ENCODE measurements around the gene PIGQ. TPM values are rescaled to one million over a fixed set of nuclear protein-coding genes. Genes with fewer than 3 reads are reported as not detected.

Gene PIGQ
- total and polyA plus RNA-seq, 2 of the 13 experiments (the other 11 are each of a cell fraction or from before 2014, with no cell fraction given), result 7.7 to 19.7 TPM

DNA sequence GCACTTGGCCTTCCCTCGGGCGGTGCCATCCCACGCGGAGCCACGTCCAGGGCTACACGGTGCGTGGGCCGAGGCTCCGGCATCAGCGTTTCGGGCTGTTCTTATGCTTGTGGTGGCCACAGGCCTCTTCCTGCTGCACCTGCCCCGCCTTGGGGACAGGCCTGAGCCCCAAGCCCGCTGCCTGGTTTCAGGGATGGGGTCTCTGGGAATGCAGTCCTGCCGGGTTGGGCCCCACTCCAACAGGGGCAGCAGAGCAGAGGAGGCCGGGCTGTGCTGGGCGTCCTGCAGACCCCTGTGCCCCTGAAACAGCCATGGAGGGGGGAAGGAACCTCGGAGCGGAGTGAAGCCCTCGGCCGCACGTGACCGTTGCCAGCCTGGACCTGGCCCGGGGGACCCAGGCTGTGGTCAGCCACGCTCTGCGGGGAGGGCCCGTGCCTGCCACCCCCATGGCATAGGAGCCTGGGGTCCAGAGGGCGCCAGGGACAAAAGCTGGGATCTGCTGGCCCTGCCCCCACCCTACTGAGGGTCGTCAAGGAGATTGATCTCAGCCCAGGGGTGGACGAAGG lies 60.6 kb downstream of the PIGQ start (continued):
- TF ChIP-seq, protein P1, sequence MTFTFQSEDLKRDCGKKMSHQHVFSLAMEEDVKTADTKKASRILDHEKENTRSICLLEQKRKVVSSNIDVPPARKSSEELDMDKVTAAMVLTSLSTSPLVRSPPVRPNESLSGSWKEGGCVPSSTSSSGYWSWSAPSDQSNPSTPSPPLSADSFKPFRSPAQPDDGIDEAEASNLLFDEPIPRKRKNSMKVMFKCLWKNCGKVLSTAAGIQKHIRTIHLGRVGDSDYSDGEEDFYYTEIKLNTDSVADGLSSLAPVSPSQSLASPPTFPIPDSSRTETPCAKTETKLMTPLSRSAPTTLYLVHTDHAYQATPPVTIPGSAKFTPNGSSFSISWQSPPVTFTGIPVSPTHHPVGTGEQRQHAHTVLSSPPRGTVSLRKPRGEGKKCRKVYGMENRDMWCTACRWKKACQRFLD (CRISPR knock-in tag; IDR thresholded peaks at IDR 0.05; ENCODE audit: borderline replicate concordance), result peak; percentile 68; the same call in 1 of the 2 replicates
- TF ChIP-seq SRSF4 (IDR thresholded peaks at IDR 0.05; ENCODE audit: low read depth, low read length, poor library complexity, severe bottlenecking), result no peak
- peak; percentile 25; the same call in 1 of the 2 replicates for TF ChIP-seq BORCS8-MEF2B (CRISPR knock-in tag; IDR thresholded peaks at IDR 0.05)
- no peak for TF ChIP-seq SOX6 (IDR thresholded peaks at IDR 0.05)
- TF ChIP-seq SOX6 (CRISPR knock-in tag; IDR thresholded peaks at IDR 0.05), result peak; percentile 65
- TF ChIP-seq JUNB (CRISPR knock-in tag; IDR thresholded peaks at IDR 0.05; ENCODE audit: borderline replicate concordance), result 0 out of 2 replicates have a peak, but pooled peaks have one; percentile 17
- TF ChIP-seq, protein P2, sequence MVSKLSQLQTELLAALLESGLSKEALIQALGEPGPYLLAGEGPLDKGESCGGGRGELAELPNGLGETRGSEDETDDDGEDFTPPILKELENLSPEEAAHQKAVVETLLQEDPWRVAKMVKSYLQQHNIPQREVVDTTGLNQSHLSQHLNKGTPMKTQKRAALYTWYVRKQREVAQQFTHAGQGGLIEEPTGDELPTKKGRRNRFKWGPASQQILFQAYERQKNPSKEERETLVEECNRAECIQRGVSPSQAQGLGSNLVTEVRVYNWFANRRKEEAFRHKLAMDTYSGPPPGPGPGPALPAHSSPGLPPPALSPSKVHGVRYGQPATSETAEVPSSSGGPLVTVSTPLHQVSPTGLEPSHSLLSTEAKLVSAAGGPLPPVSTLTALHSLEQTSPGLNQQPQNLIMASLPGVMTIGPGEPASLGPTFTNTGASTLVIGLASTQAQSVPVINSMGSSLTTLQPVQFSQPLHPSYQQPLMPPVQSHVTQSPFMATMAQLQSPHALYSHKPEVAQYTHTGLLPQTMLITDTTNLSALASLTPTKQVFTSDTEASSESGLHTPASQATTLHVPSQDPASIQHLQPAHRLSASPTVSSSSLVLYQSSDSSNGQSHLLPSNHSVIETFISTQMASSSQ (IDR thresholded peaks at IDR 0.05; ENCODE audit: low read depth), result no peak
- TF ChIP-seq, protein P2 (CRISPR knock-in tag; IDR thresholded peaks at IDR 0.05; ENCODE audit: borderline replicate concordance), result 0 out of 2 replicates have a peak, but pooled peaks have one; percentile 29
- 0 out of 2 replicates have a peak, but pooled peaks have one; percentile 9 for TF ChIP-seq FOXC1 (CRISPR knock-in tag; IDR thresholded peaks at IDR 0.05; ENCODE audit: borderline replicate concordance)
- TF ChIP-seq, protein P3, sequence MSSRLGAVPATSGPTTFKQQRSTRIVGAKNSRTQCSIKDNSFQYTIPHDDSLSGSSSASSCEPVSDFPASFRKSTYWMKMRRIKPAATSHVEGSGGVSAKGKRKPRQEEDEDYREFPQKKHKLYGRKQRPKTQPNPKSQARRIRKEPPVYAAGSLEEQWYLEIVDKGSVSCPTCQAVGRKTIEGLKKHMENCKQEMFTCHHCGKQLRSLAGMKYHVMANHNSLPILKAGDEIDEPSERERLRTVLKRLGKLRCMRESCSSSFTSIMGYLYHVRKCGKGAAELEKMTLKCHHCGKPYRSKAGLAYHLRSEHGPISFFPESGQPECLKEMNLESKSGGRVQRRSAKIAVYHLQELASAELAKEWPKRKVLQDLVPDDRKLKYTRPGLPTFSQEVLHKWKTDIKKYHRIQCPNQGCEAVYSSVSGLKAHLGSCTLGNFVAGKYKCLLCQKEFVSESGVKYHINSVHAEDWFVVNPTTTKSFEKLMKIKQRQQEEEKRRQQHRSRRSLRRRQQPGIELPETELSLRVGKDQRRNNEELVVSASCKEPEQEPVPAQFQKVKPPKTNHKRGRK (CRISPR knock-in tag; IDR thresholded peaks at IDR 0.05), result no peak
- TF ChIP-seq, protein P4, sequence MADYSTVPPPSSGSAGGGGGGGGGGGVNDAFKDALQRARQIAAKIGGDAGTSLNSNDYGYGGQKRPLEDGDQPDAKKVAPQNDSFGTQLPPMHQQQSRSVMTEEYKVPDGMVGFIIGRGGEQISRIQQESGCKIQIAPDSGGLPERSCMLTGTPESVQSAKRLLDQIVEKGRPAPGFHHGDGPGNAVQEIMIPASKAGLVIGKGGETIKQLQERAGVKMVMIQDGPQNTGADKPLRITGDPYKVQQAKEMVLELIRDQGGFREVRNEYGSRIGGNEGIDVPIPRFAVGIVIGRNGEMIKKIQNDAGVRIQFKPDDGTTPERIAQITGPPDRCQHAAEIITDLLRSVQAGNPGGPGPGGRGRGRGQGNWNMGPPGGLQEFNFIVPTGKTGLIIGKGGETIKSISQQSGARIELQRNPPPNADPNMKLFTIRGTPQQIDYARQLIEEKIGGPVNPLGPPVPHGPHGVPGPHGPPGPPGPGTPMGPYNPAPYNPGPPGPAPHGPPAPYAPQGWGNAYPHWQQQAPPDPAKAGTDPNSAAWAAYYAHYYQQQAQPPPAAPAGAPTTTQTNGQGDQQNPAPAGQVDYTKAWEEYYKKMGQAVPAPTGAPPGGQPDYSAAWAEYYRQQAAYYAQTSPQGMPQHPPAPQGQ (CRISPR knock-in tag; IDR thresholded peaks at IDR 0.05; ENCODE audit: borderline replicate concordance), result no peak
- 0 out of 2 replicates have a peak, but pooled peaks have one; percentile 38 for TF ChIP-seq ZNF549 (CRISPR knock-in tag; IDR thresholded peaks at IDR 0.05)
- no peak for TF ChIP-seq NR1H2 (CRISPR knock-in tag; IDR thresholded peaks at IDR 0.05; ENCODE audit: borderline replicate concordance, low read depth)
- TF ChIP-seq HNF4A (CRISPR knock-in tag; IDR thresholded peaks at IDR 0.05), result peak; percentile 66
- TF ChIP-seq ZNF296 (CRISPR knock-in tag; conservative IDR thresholded peaks at IDR 0.05), result no peak; the same call in 1 of the 2 replicates
- peak; percentile 79 for TF ChIP-seq ARNTL (CRISPR knock-in tag; IDR thresholded peaks at IDR 0.05)
- TF ChIP-seq STAG1 (CRISPR knock-in tag; IDR thresholded peaks at IDR 0.05), result no peak
- 0 out of 2 replicates have a peak, but pooled peaks have one; percentile 73 for TF ChIP-seq PAX8 (CRISPR knock-in tag; IDR thresholded peaks at IDR 0.05; ENCODE audit: borderline replicate concordance)
- no peak for TF ChIP-seq IRF2 (CRISPR knock-in tag; IDR thresholded peaks at IDR 0.05)
- TF ChIP-seq ZNF496 (CRISPR knock-in tag; IDR thresholded peaks at IDR 0.05; ENCODE audit: insufficient replicate concordance), result no peak
- no peak for TF ChIP-seq ZNF253 (CRISPR knock-in tag; IDR thresholded peaks at IDR 0.05; ENCODE audit: borderline replicate concordance)

Measured in HepG2 (cell line).